Neural cell (in vitro differentiated cells): ENCODE measurements around the gene JPT2. TPM values are rescaled to one million over a fixed set of nuclear protein-coding genes. Genes with fewer than 3 reads are reported as not detected.

Experiments used
- H2AFZ ChIP-seq: fragments of 200-600, 300-800 bp; sonication (generic), shearing (Covaris generic); 2 replicates; pipeline ENCODE4 v1.6.0; 2014; ENCODE audit warnings: low read depth, mild to moderate bottlenecking, antibody characterized with exemption, low read length, moderate library complexity
- H3F3A ChIP-seq: fragments of 200-600 bp; shearing (Covaris generic); 2 replicates; pipeline ENCODE4 v1.6.1; 2016; ENCODE audit warnings: mild to moderate bottlenecking, moderate library complexity, mixed read lengths, antibody characterized with exemption, low read length; ENCODE audit not compliant: insufficient read depth, poor library complexity, severe bottlenecking
- H3K27ac ChIP-seq: fragments of 200-600, 300-800 bp; sonication (generic), shearing (Covaris generic); 2 replicates; pipeline ENCODE4 v1.5.1; 2014; ENCODE audit warnings: mild to moderate bottlenecking, low read length, moderate library complexity
- H3K27me3 ChIP-seq: fragments of 300-800, 200-600 bp; sonication (generic), shearing (Covaris generic); 2 replicates; pipeline ENCODE4 v1.6.0; 2014; ENCODE audit warnings: mild to moderate bottlenecking, low read depth, low read length, moderate library complexity; ENCODE audit not compliant: insufficient read depth
- H3K36me3 ChIP-seq: fragments of 300-800, 200-600 bp; sonication (generic), shearing (Covaris generic); 2 replicates; pipeline ENCODE4 v1.5.1; 2014; ENCODE audit warnings: mild to moderate bottlenecking, antibody characterized with exemption, low read length, moderate library complexity; ENCODE audit not compliant: insufficient read depth
- H3K4me2 ChIP-seq: fragments of 300-800, 200-600 bp; sonication (generic), shearing (Covaris generic); 2 replicates; pipeline ENCODE4 v1.6.0; 2014; ENCODE audit warnings: mild to moderate bottlenecking, low read length
- H3K4me3 ChIP-seq: fragments of 300-800, 200-600 bp; sonication (generic), shearing (Covaris generic); 2 replicates; pipeline ENCODE4 v1.5.1; 2014; ENCODE audit warnings: mild to moderate bottlenecking, low read length, moderate library complexity
- H3K79me2 ChIP-seq: fragments of 200-600 bp; shearing (Covaris generic); replicated peaks from 2 replicates; pipeline ENCODE4 v1.6.0; 2014; ENCODE audit warnings: mild to moderate bottlenecking, low read length, moderate library complexity; ENCODE audit not compliant: insufficient read depth
- H3K9ac ChIP-seq: fragments of 300-800, 200-600 bp; sonication (generic), shearing (Covaris generic); 2 replicates; pipeline ENCODE4 v1.6.1; 2016; ENCODE audit warnings: mild to moderate bottlenecking, low read length, mixed read lengths
- H3K9me2 ChIP-seq: fragments of 200-600 bp; shearing (Covaris generic); 2 replicates; pipeline ENCODE4 v1.6.1; 2016; ENCODE audit warnings: mild to moderate bottlenecking, low read length, mixed read lengths; ENCODE audit not compliant: insufficient read depth
- H3K9me3 ChIP-seq: fragments of 200-600, 300-800 bp; sonication (generic), shearing (Covaris generic); 2 replicates; pipeline ENCODE4 v1.6.1; 2016; ENCODE audit warnings: mild to moderate bottlenecking, mixed run types, low read length, moderate library complexity, mixed read lengths
- H4K20me1 ChIP-seq: fragments of 200-600 bp; shearing (Covaris generic); 2 replicates; pipeline ENCODE4 v1.6.1; 2016; ENCODE audit warnings: mild to moderate bottlenecking, mixed run types; ENCODE audit not compliant: insufficient read depth
- CTCF ChIP-seq: fragments of 450-650 bp; IDR thresholded peaks from 2 replicates; pipeline ENCODE4 v1.5.1; 2014; ENCODE audit warnings: antibody characterized with exemption, mild to moderate bottlenecking, moderate library complexity; ENCODE audit not compliant: poor library complexity, severe bottlenecking
- EP300 ChIP-seq: fragments of 450-650 bp; conservative IDR thresholded peaks from 2 replicates; pipeline ENCODE4 v1.6.1; 2014; ENCODE audit warnings: antibody characterized with exemption, mild to moderate bottlenecking, moderate library complexity; ENCODE audit not compliant: poor library complexity, severe bottlenecking
- EZH2 ChIP-seq: fragments of 200-600, 300-800 bp; shearing (Covaris generic), sonication (generic); IDR thresholded peaks from 2 replicates; pipeline ENCODE4 v1.6.1; 2014; ENCODE audit warnings: antibody characterized with exemption, low read length, borderline replicate concordance, mild to moderate bottlenecking; ENCODE audit not compliant: insufficient read depth, poor library complexity, severe bottlenecking
- MXI1 ChIP-seq: fragments of 450-650 bp; conservative IDR thresholded peaks from 2 replicates; pipeline ENCODE4 v1.6.1; 2014; ENCODE audit warnings: antibody characterized with exemption, mild to moderate bottlenecking; ENCODE audit not compliant: poor library complexity, severe bottlenecking
- POLR2AphosphoS5 ChIP-seq: IDR thresholded peaks from 2 replicates; pipeline ENCODE4 v1.6.1; 2012
- RAD21 ChIP-seq: fragments of 450-650 bp; conservative IDR thresholded peaks from 2 replicates; pipeline ENCODE4 v1.6.1; 2014; ENCODE audit warnings: antibody characterized with exemption, mild to moderate bottlenecking, moderate library complexity
- REST ChIP-seq: IDR thresholded peaks from 2 replicates; pipeline ENCODE4 v1.6.1; 2012; ENCODE audit warnings: borderline replicate concordance
- SMC3 ChIP-seq: fragments of 450-650 bp; conservative IDR thresholded peaks from 2 replicates; pipeline ENCODE4 v1.6.1; 2014; ENCODE audit warnings: antibody characterized with exemption, mild to moderate bottlenecking, moderate library complexity; ENCODE audit not compliant: poor library complexity
- TAF1 ChIP-seq: IDR thresholded peaks from 2 replicates; pipeline ENCODE4 v1.6.1; 2012; ENCODE audit warnings: low read depth
- polyA plus RNA-seq: library from polyadenylated mRNA; depleted of rRNA; stranded (reverse); fragments of >200 nt; gene quantifications from 2 replicates; pipeline ENCODE4 v1.2.3, GENCODE V29; 2014

Gene JPT2
- polyA plus RNA-seq, 1 donor from 2014 or later: 61.4 TPM

GRCh38 chr16:1727651-1728624 lies 49.9 kb downstream of the JPT2 start:
- Histone ChIP-seq H4K20me1 (no peaks in the 10 kb centered on the region), H3K36me3 (no peaks in the 10 kb centered on the region), H3F3A (no peaks in the 10 kb centered on the region), H3K79me2 (peaks cover 9% of the 10 kb centered on the region), H2AFZ (no peak overlapping the region), H3K9ac (no peak overlapping the region), H3K27me3 (no peaks in the 10 kb centered on the region), H3K27ac (no peak overlapping the region), H3K9me2 (no peaks in the 10 kb centered on the region), H3K4me2 (no peak overlapping the region), H3K9me3 (no peaks in the 10 kb centered on the region), H3K4me3 (no peak overlapping the region)
- TF ChIP-seq POLR2AphosphoS5 (no peak), RAD21 (no peak), EZH2 (no peak)

- Histone ChIP-seq H3K9me3 (no peaks in the 10 kb centered on the region), H3K36me3 (peaks cover under 1% of the 10 kb centered on the region), H3K9me2 (no peaks in the 10 kb centered on the region), H3K79me2 (peaks cover under 1% of the 10 kb centered on the region), H3F3A (no peaks in the 10 kb centered on the region), H3K4me3 (no peak overlapping the region), H2AFZ (no peak overlapping the region), H3K4me2 (no peak overlapping the region), H3K27ac (no peak overlapping the region), H3K27me3 (no peaks in the 10 kb centered on the region), H4K20me1 (no peaks in the 10 kb centered on the region), H3K9ac (no peak overlapping the region)
- TF ChIP-seq EZH2 (no peak), TAF1 (no peak), REST (no peak), POLR2AphosphoS5 (no peak), EP300 (no peak), MXI1 (no peak), CTCF (no peak), RAD21 (no peak), SMC3 (no peak)
Observed at GRCh38 chr16:1729026-1729425, 50.9 kb downstream of the JPT2 start.
